ENCODE data around the gene XXYLT1.

XXYLT1 gene

GRCh38 chr3:195207731-195208130 lies 63.2 kb downstream of the XXYLT1 start:
- no peak overlapping the region for H2AFZ ChIP-seq (ENCODE audit: low read depth, low read length, severe bottlenecking)
- H3K4me3 ChIP-seq (ENCODE audit: insufficient read depth, low read length, poor library complexity, severe bottlenecking) = no peak overlapping the region
- H3F3A ChIP-seq (ENCODE audit: insufficient read depth) = no peaks in the 10 kb centered on the region
- no peaks in the 10 kb centered on the region for H3K36me3 ChIP-seq (ENCODE audit: low read length)
- no peak overlapping the region for H3K4me2 ChIP-seq (ENCODE audit: low read depth, low read length, poor library complexity, severe bottlenecking)
- no peaks in the 10 kb centered on the region for H3K9me3 ChIP-seq (ENCODE audit: insufficient read depth, low read length)
- H3K27me3 ChIP-seq (ENCODE audit: low read length) = no peaks in the 10 kb centered on the region
- TF ChIP-seq EZH2phosphoT487 (conservative IDR thresholded peaks at IDR 0.05; ENCODE audit: low read length) = no peak
- TF ChIP-seq CTCF (IDR thresholded peaks at IDR 0.05; ENCODE audit: insufficient read depth, low read length, poor library complexity, severe bottlenecking) = no peak
- H4K20me1 ChIP-seq (ENCODE audit: low read depth, low read length) = no peaks in the 10 kb centered on the region
- H3K27ac ChIP-seq (ENCODE audit: low read depth, low read length) = no peak overlapping the region
- H3K79me2 ChIP-seq (ENCODE audit: insufficient read depth, low read length) = no peaks in the 10 kb centered on the region
- H3K9me2 ChIP-seq (replicated peaks; ENCODE audit: insufficient read depth, low read length) = no peaks in the 10 kb centered on the region
- H3K9ac ChIP-seq (ENCODE audit: low read length) = no peak overlapping the region

GRCh38 chr3:195207056-195207455 lies 63.9 kb downstream of the XXYLT1 start:
- TF ChIP-seq CTCF (IDR thresholded peaks at IDR 0.05; ENCODE audit: insufficient read depth, low read length, poor library complexity, severe bottlenecking) (no peak), EZH2phosphoT487 (conservative IDR thresholded peaks at IDR 0.05; ENCODE audit: low read length) (no peak)
- Histone ChIP-seq H3K27ac (ENCODE audit: low read depth, low read length) (no peak overlapping the region), H3K36me3 (ENCODE audit: low read length) (no peaks in the 10 kb centered on the region), H3K4me2 (ENCODE audit: low read depth, low read length, poor library complexity, severe bottlenecking) (no peak overlapping the region), H4K20me1 (ENCODE audit: low read depth, low read length) (no peaks in the 10 kb centered on the region), H3K9ac (ENCODE audit: low read length) (no peak overlapping the region), H3F3A (ENCODE audit: insufficient read depth) (no peaks in the 10 kb centered on the region), H3K9me2 (replicated peaks; ENCODE audit: insufficient read depth, low read length) (no peaks in the 10 kb centered on the region), H3K4me3 (ENCODE audit: insufficient read depth, low read length, poor library complexity, severe bottlenecking) (no peak overlapping the region), H2AFZ (ENCODE audit: low read depth, low read length, severe bottlenecking) (no peak overlapping the region), H3K9me3 (ENCODE audit: insufficient read depth, low read length) (no peaks in the 10 kb centered on the region), H3K27me3 (ENCODE audit: low read length) (no peaks in the 10 kb centered on the region), H3K79me2 (ENCODE audit: insufficient read depth, low read length) (no peaks in the 10 kb centered on the region)

GRCh38 chr3:195204360-195205163 lies 66.4 kb downstream of the XXYLT1 start:
- H4K20me1 ChIP-seq (ENCODE audit: low read depth, low read length) = no peaks in the 10 kb centered on the region
- TF ChIP-seq EZH2phosphoT487 (conservative IDR thresholded peaks at IDR 0.05; ENCODE audit: low read length) = no peak
- TF ChIP-seq CTCF (IDR thresholded peaks at IDR 0.05; ENCODE audit: insufficient read depth, low read length, poor library complexity, severe bottlenecking) = no peak
- H3K9me2 ChIP-seq (replicated peaks; ENCODE audit: insufficient read depth, low read length) = no peaks in the 10 kb centered on the region
- H3K4me3 ChIP-seq (ENCODE audit: insufficient read depth, low read length, poor library complexity, severe bottlenecking) = no peak overlapping the region
- no peaks in the 10 kb centered on the region for H3K9me3 ChIP-seq (ENCODE audit: insufficient read depth, low read length)
- H3K9ac ChIP-seq (ENCODE audit: low read length) = no peak overlapping the region
- H3K27ac ChIP-seq (ENCODE audit: low read depth, low read length) = no peak overlapping the region
- H3K79me2 ChIP-seq (ENCODE audit: insufficient read depth, low read length) = no peaks in the 10 kb centered on the region
- H3K27me3 ChIP-seq (ENCODE audit: low read length) = no peaks in the 10 kb centered on the region
- no peak overlapping the region for H3K4me2 ChIP-seq (ENCODE audit: low read depth, low read length, poor library complexity, severe bottlenecking)
- H2AFZ ChIP-seq (ENCODE audit: low read depth, low read length, severe bottlenecking) = no peak overlapping the region
- no peaks in the 10 kb centered on the region for H3K36me3 ChIP-seq (ENCODE audit: low read length)
- H3F3A ChIP-seq (ENCODE audit: insufficient read depth) = no peaks in the 10 kb centered on the region

All from SU-DHL-6 (cell line).